SK-N-SH (cell line): Measurements from ENCODE around the gene ZNF282. TPM values are rescaled to one million over a fixed set of nuclear protein-coding genes. Genes with fewer than 3 reads are reported as not detected.

ENCODE experiments used
- CTCF ChIA-PET: fragments of 300-600, 350-600 bp; formaldehyde crosslinking; extraction: SDS; loops from one replicate; lab custom pipeline; 2021; lab: Yijun Ruan, JAX
- POLR2A ChIA-PET: fragments of 350-600 bp; sonication (Branson Sonifier 250); formaldehyde crosslinking; extraction: SDS; loops from one replicate; lab custom pipeline; 2020; ENCODE audit warnings: antibody characterized with exemption, inconsistent platforms; lab: Yijun Ruan, JAX
- DNase-seq: peaks from one replicate; pipeline ENCODE4 v3.0.0; 2012
- H2AFZ ChIP-seq: fragments of 200-600 bp; sonication (generic); 2 replicates; pipeline ENCODE4 v1.8.1; 2016; ENCODE audit warnings: antibody characterized with exemption, mild to moderate bottlenecking, low read depth
- H3F3A ChIP-seq: fragments of 200-600 bp; sonication (generic); replicated peaks from 2 replicates; pipeline ENCODE3; 2016; ENCODE audit warnings: antibody characterized with exemption, mild to moderate bottlenecking; ENCODE audit not compliant: insufficient read depth
- H3K27ac ChIP-seq, 2 experiments: fragments of 200-500 bp in 1 of 2; fragments of 200-600 bp in 1 of 2; sonication (Bioruptor generic) in 1 of 2; sonication (generic), shearing (Covaris generic) in 1 of 2; 2 replicates each; pipeline versions ENCODE4 v1.5.1 to v1.6.1; 2014 to 2016; ENCODE audit warnings: low read depth in 2 of 2, inconsistent platforms in 1 of 2, low read length in 1 of 2, mild to moderate bottlenecking in 1 of 2, mixed read lengths in 1 of 2
- H3K27me3 ChIP-seq: fragments of 200-600 bp; sonication (generic), shearing (Covaris generic); 2 replicates; pipeline ENCODE4 v1.6.1; 2016; ENCODE audit warnings: mixed run types; ENCODE audit not compliant: insufficient read depth
- H3K36me3 ChIP-seq, 2 experiments: fragments of 200-500 bp in 1 of 2; fragments of 200-600 bp in 1 of 2; sonication (Bioruptor generic) in 1 of 2; sonication (generic) in 1 of 2; replicated peaks in 1 of 2; 2 replicates each; pipeline versions ENCODE3 to v1.5.1; 2014 to 2016; ENCODE audit warnings: low read length in 1 of 2, mild to moderate bottlenecking in 1 of 2; ENCODE audit not compliant: insufficient read depth in 2 of 2, control insufficient read depth in 1 of 2
- H3K4me1 ChIP-seq, 2 experiments: fragments of 200-500 bp in 1 of 2; fragments of 200-600 bp in 1 of 2; sonication (Bioruptor generic) in 1 of 2; sonication (generic), shearing (Covaris generic) in 1 of 2; 2 replicates each; pipeline versions ENCODE4 v1.5.1 to v1.6.1; 2014 to 2016; ENCODE audit warnings: low read depth in 1 of 2, low read length in 1 of 2, mixed run types in 1 of 2; ENCODE audit not compliant: insufficient read depth in 2 of 2, control insufficient read depth in 1 of 2
- H3K4me2 ChIP-seq: fragments of 200-600 bp; sonication (generic), shearing (Covaris generic); 2 replicates; pipeline ENCODE4 v1.6.1; 2017; ENCODE audit warnings: mixed run types
- H3K4me3 ChIP-seq, 2 experiments: fragments of 200-500 bp in 1 of 2; fragments of 200-600 bp in 1 of 2; sonication (Bioruptor generic) in 1 of 2; sonication (generic), shearing (Covaris generic) in 1 of 2; 2 replicates each; pipeline versions ENCODE4 v1.5.1 to v1.8.1; 2014 to 2016; ENCODE audit warnings: low read depth in 2 of 2, inconsistent platforms in 1 of 2, low read length in 1 of 2, mild to moderate bottlenecking in 1 of 2, mixed read lengths in 1 of 2, moderate library complexity in 1 of 2
- H3K79me2 ChIP-seq: fragments of 200-600 bp; sonication (generic); 2 replicates; pipeline ENCODE4 v1.8.1; 2017; ENCODE audit warnings: mild to moderate bottlenecking; ENCODE audit not compliant: insufficient read depth
- H3K9ac ChIP-seq: fragments of 200-600 bp; sonication (generic); 2 replicates; pipeline ENCODE4 v1.6.1; 2017; ENCODE audit warnings: mixed run types
- H3K9me2 ChIP-seq: fragments of 200-600 bp; sonication (generic); 2 replicates; pipeline ENCODE4 v1.6.1; 2017; ENCODE audit warnings: mixed run types
- H3K9me3 ChIP-seq: fragments of 200-600 bp; sonication (generic); 2 replicates; pipeline ENCODE4 v1.6.1; 2017; ENCODE audit warnings: mixed run types, mild to moderate bottlenecking, moderate library complexity
- H4K20me1 ChIP-seq: fragments of 200-600 bp; sonication (generic); 2 replicates; pipeline ENCODE4 v1.6.1; 2017; ENCODE audit warnings: mild to moderate bottlenecking, mixed run types; ENCODE audit not compliant: insufficient read depth
- CHD2 ChIP-seq: fragments of 150-350 bp; IDR thresholded peaks from 2 replicates; pipeline ENCODE4 v1.6.1; 2018; ENCODE audit warnings: low read length; ENCODE audit not compliant: partially characterized antibody
- ELF1 ChIP-seq: IDR thresholded peaks from 2 replicates; pipeline ENCODE4 v1.4.0; 2012
- EZH2phosphoT487 ChIP-seq: fragments of 200-600 bp; sonication (generic); IDR thresholded peaks from 2 replicates; pipeline ENCODE4 v1.6.1; 2017; ENCODE audit warnings: low read depth, mixed run types, mild to moderate bottlenecking, antibody characterized with exemption, moderate library complexity, borderline replicate concordance
- FOXJ3 ChIP-seq: sonication (generic); formaldehyde crosslinking; IDR thresholded peaks from 2 replicates; pipeline ENCODE4 v1.5.1; 2020; ENCODE audit warnings: mild to moderate bottlenecking, missing genetic modification reagents
- FOXM1 ChIP-seq: IDR thresholded peaks from 2 replicates; pipeline ENCODE4 v1.4.0; 2012; ENCODE audit warnings: low read depth, mild to moderate bottlenecking
- GABPA ChIP-seq: IDR thresholded peaks from 2 replicates; pipeline ENCODE4 v1.4.0; 2012; ENCODE audit warnings: low read depth, mild to moderate bottlenecking
- GATA2 ChIP-seq: sonication (generic); formaldehyde crosslinking; IDR thresholded peaks from 2 replicates; pipeline ENCODE4 v1.5.0; 2020; ENCODE audit warnings: mild to moderate bottlenecking, missing genetic modification reagents
- MEF2A ChIP-seq: IDR thresholded peaks from 2 replicates; pipeline ENCODE4 v1.4.0; 2012; ENCODE audit warnings: low read depth, borderline replicate concordance
- MXI1 ChIP-seq: IDR thresholded peaks from 2 replicates; pipeline ENCODE4 v1.6.1; 2012; ENCODE audit warnings: mild to moderate bottlenecking, low read depth, low read length, improper control_type of control experiment
- NFIC ChIP-seq: IDR thresholded peaks from 2 replicates; pipeline ENCODE4 v1.4.0; 2012; ENCODE audit warnings: borderline replicate concordance
- NRF1 ChIP-seq: IDR thresholded peaks from 2 replicates; pipeline ENCODE4 v1.6.1; 2012; ENCODE audit warnings: low read depth, mild to moderate bottlenecking, low read length
- PBX3 ChIP-seq: IDR thresholded peaks from 2 replicates; pipeline ENCODE4; 2012
- POLR2AphosphoS5 ChIP-seq: IDR thresholded peaks from 2 replicates; pipeline ENCODE4 v1.6.1; 2012; ENCODE audit warnings: low read depth, low read length
- RAD21 ChIP-seq: IDR thresholded peaks from 2 replicates; pipeline ENCODE4 v1.6.1; 2012; ENCODE audit warnings: mild to moderate bottlenecking, low read length
- RCOR1 ChIP-seq: fragments of 150-350 bp; IDR thresholded peaks from 2 replicates; pipeline ENCODE4 v1.6.1; 2017; ENCODE audit warnings: antibody characterized with exemption, low read length
- RFX5 ChIP-seq: IDR thresholded peaks from 2 replicates; pipeline ENCODE4 v1.6.1; 2012; ENCODE audit warnings: mild to moderate bottlenecking, improper control_type of control experiment, low read length
- RXRA ChIP-seq: IDR thresholded peaks from 2 replicates; pipeline ENCODE4 v1.4.0; 2012; ENCODE audit warnings: low read depth, mild to moderate bottlenecking, borderline replicate concordance
- TAF1 ChIP-seq: IDR thresholded peaks from 2 replicates; pipeline ENCODE4 v1.6.1; 2012; ENCODE audit warnings: low read depth, mild to moderate bottlenecking, low read length, moderate library complexity, borderline replicate concordance
- TCF12 ChIP-seq: IDR thresholded peaks from 2 replicates; pipeline ENCODE4 v1.4.0; 2012
- TEAD4 ChIP-seq: IDR thresholded peaks from 2 replicates; pipeline ENCODE4 v1.4.0; 2012; ENCODE audit warnings: mild to moderate bottlenecking, borderline replicate concordance; ENCODE audit not compliant: insufficient read depth
- USF2 ChIP-seq: fragments of 150-350 bp; IDR thresholded peaks from 2 replicates; pipeline ENCODE4 v1.6.1; 2017; ENCODE audit warnings: antibody characterized with exemption, low read length, low read depth, borderline replicate concordance
- ZBTB33 ChIP-seq: IDR thresholded peaks from 2 replicates; pipeline ENCODE4 v1.4.0; 2012; ENCODE audit warnings: low read depth, borderline replicate concordance
- WGBS: methylation state at CpG from one replicate; pipeline ENCODE4 v1.1.6; 2017; ENCODE audit warnings: low lambda C conversion rate; 5-methylcytosine and 5-hydroxymethylcytosine counted together
- polyA plus RNA-seq, 3 experiments: library from polyadenylated mRNA; depleted of rRNA; stranded (reverse); fragments of >200 nt; gene quantifications; 2 replicates each; pipeline ENCODE4 v1.2.3, GENCODE V29; 2012

The ZNF282 gene
- polyA plus RNA-seq, 1 of the 3 experiments (the other 2 are of a cell fraction): 17.9 TPM

GRCh38 chr7:149245744-149246143, 50.4 kb downstream of the ZNF282 start:
- Histone ChIP-seq H3K4me1 (peaks cover 0 to 3% of the 10 kb centered on the region in 2 experiments; a peak in 2 of 4 replicates), H3K4me3 (no peak overlapping the region), H3K36me3 (peaks cover 4 to 32% of the 10 kb centered on the region in 2 experiments), H3K27ac (no peak overlapping the region), H3K9ac (no peak overlapping the region), H3K9me3 (peaks cover 14% of the 10 kb centered on the region; the same call in 1 of the 2 replicates), H4K20me1 (peaks cover 20% of the 10 kb centered on the region; the same call in 1 of the 2 replicates), H2AFZ (no peak overlapping the region), H3K4me2 (no peak overlapping the region), H3K27me3 (no peaks in the 10 kb centered on the region), H3K79me2 (peaks cover 91% of the 10 kb centered on the region), H3K9me2 (no peaks in the 10 kb centered on the region), H3F3A (no peaks in the 10 kb centered on the region)
- DNase-seq: no peak
- POLR2A ChIA-PET: no interaction called here
- CTCF ChIA-PET: interaction anchor here (9.4 kb wide), 1 partner anchor 15 kb away, joined by 76 read pairs; the partner anchor contains the start of gene ZNF783
- WGBS: 84% methylated on average over 5 of the region's 5 CpGs
- TF ChIP-seq ZBTB33 (no peak), GATA2 (CRISPR knock-in tag) (no peak), CHD2 (no peak), POLR2AphosphoS5 (no peak), USF2 (no peak), MXI1 (no peak), MEF2A (no peak), RXRA (no peak), NFIC (no peak), PBX3 (no peak), NRF1 (no peak), TEAD4 (no peak), FOXM1 (no peak)

- peaks cover 61% of the 10 kb centered on the region for H3K79me2 ChIP-seq
- no peaks in the 10 kb centered on the region for H3K27me3 ChIP-seq
- H3K27ac ChIP-seq: no peak overlapping the region
- no peak overlapping the region for H3K9ac ChIP-seq
- ChIA-PET CTCF (interaction anchor here (9.4 kb wide), 1 partner anchor 12 kb away, joined by 76 read pairs; the partner anchor contains the start of gene ZNF783), POLR2A (no interaction called here)
- H3K9me3 ChIP-seq: no peaks in the 10 kb centered on the region
- H3K9me2 ChIP-seq: no peaks in the 10 kb centered on the region
- peaks cover 20% of the 10 kb centered on the region; the same call in 1 of the 2 replicates for H4K20me1 ChIP-seq
- H3F3A ChIP-seq: no peaks in the 10 kb centered on the region
- H3K4me2 ChIP-seq: no peak overlapping the region
- peaks cover 27 to 34% of the 10 kb centered on the region in 2 experiments for H3K36me3 ChIP-seq
- no peaks in the 10 kb centered on the region for H3K4me1 ChIP-seq
- no peak overlapping the region for H3K4me3 ChIP-seq
- H2AFZ ChIP-seq: no peak overlapping the region
- DNase-seq: no peak
- TF ChIP-seq RFX5 (no peak), POLR2AphosphoS5 (no peak), TAF1 (no peak), EZH2phosphoT487 (no peak), TCF12 (no peak), NRF1 (no peak), FOXJ3 (CRISPR knock-in tag) (no peak), RAD21 (no peak), PBX3 (no peak), GABPA (no peak), ELF1 (no peak), GATA2 (CRISPR knock-in tag) (no peak), ZBTB33 (no peak), RCOR1 (no peak)
- 80% methylated on average over 3 of the region's 3 CpGs for WGBS
These were observed 53.4 kb downstream of the ZNF282 start for GRCh38 chr7:149248777-149249176.
